Measurements from ENCODE around the gene TFDP3. TPM values are rescaled to one million over a fixed set of nuclear protein-coding genes. Genes with fewer than 3 reads are reported as not detected.

The TFDP3 gene
- total and polyA plus RNA-seq, 10 of the 15 experiments (the other 5 are each of a cell fraction or from before 2014, with no cell fraction given) = 0.14 TPM; not detected in 9

- Histone ChIP-seq H3K4me3 (no peak overlapping the region), H3K4me1 (ENCODE audit: control insufficient read depth, insufficient read depth, low read length) (no peaks in the 10 kb centered on the region), H3K9me3 (replicated peaks; ENCODE audit: control insufficient read depth, insufficient read depth, low read length) (no peaks in the 10 kb centered on the region), H3K79me2 (ENCODE audit: control insufficient read depth, insufficient read depth, low read length) (no peaks in the 10 kb centered on the region), H3K27ac (ENCODE audit: control insufficient read depth, insufficient read depth) (no peak overlapping the region), H3K27me3 (replicated peaks in 1 of 2; ENCODE audit: control insufficient read depth in 2 of 2, insufficient read depth in 2 of 2, low read length in 1 of 2) (no peaks in the 10 kb centered on the region), H2AFZ (ENCODE audit: control insufficient read depth, low read depth, low read length) (no peak overlapping the region), H3K4me2 (ENCODE audit: control insufficient read depth, insufficient read depth) (no peak overlapping the region), H4K20me1 (ENCODE audit: control insufficient read depth, insufficient read depth) (no peaks in the 10 kb centered on the region), H3K9ac (ENCODE audit: control insufficient read depth, insufficient read depth, low read length) (no peak overlapping the region), H3K36me3 (ENCODE audit: control insufficient read depth in 2 of 2, insufficient read depth in 2 of 2, low read length in 1 of 2) (no peaks in the 10 kb centered on the region)
- no TSS peak for BruUV-seq (replicated peaks)
- ATAC-seq = no peak
- no peak for FAIRE-seq
- POLR2A ChIA-PET = no interaction called here
- in situ Hi-C loops (cut with MboI) (no loop called here), intact Hi-C loops (cut with micrococcal nuclease; ENCODE audit: unreplicated experiment) (no loop called here)
- DNase-seq (ENCODE audit: low read depth, low spot score) = no peak
- CTCF ChIA-PET = interaction anchor here (0.9 kb wide), 1 partner anchor 11 kb away, joined by 3 read pairs; the partner anchor contains the start of gene TFDP3
- TF ChIP-seq RELA (IDR thresholded peaks at IDR 0.05; ENCODE audit: borderline replicate concordance, partially characterized antibody) = no peak
- RAD21 ChIA-PET (ENCODE audit: unreplicated experiment) = no interaction called here
- SMC1A ChIA-PET (ENCODE audit: uncharacterized antibody, unreplicated experiment) = no interaction called here
- 13% methylated on average over 4 of the region's 4 CpGs for WGBS (ENCODE audit: insufficient coverage, insufficient replicate concordance, low lambda C conversion rate, missing lambda C conversion rate)
Measured at GRCh38 chrX:133229361-133229760, 11.2 kb upstream of the TFDP3 start.

- WGBS (ENCODE audit: insufficient coverage, insufficient replicate concordance, low lambda C conversion rate, missing lambda C conversion rate) = 0% methylated on average over 1 of the region's 1 CpG
- no TSS peak for BruUV-seq (replicated peaks)
- RAD21 ChIA-PET (ENCODE audit: unreplicated experiment) = no interaction called here
Measured at GRCh38 chrX:133215747-133216146, 2.4 kb downstream of the TFDP3 start.

More at GRCh38 chrX:133215747-133216146, 2.4 kb downstream of the TFDP3 start:
- DNase-seq (ENCODE audit: low read depth, low spot score) (no peak), FAIRE-seq (no peak), ATAC-seq (no peak)
- Histone ChIP-seq H4K20me1 (ENCODE audit: control insufficient read depth, insufficient read depth) (no peaks in the 10 kb centered on the region), H3K36me3 (ENCODE audit: control insufficient read depth in 2 of 2, insufficient read depth in 2 of 2, low read length in 1 of 2) (no peaks in the 10 kb centered on the region), H3K4me2 (ENCODE audit: control insufficient read depth, insufficient read depth) (no peak overlapping the region), H3K4me1 (ENCODE audit: control insufficient read depth, insufficient read depth, low read length) (no peaks in the 10 kb centered on the region), H3K9me3 (replicated peaks; ENCODE audit: control insufficient read depth, insufficient read depth, low read length) (no peaks in the 10 kb centered on the region), H3K27me3 (replicated peaks in 1 of 2; ENCODE audit: control insufficient read depth in 2 of 2, insufficient read depth in 2 of 2, low read length in 1 of 2) (no peaks in the 10 kb centered on the region), H3K79me2 (ENCODE audit: control insufficient read depth, insufficient read depth, low read length) (no peaks in the 10 kb centered on the region), H2AFZ (ENCODE audit: control insufficient read depth, low read depth, low read length) (no peak overlapping the region), H3K27ac (ENCODE audit: control insufficient read depth, insufficient read depth) (no peak overlapping the region), H3K9ac (ENCODE audit: control insufficient read depth, insufficient read depth, low read length) (no peak overlapping the region), H3K4me3 (no peak overlapping the region)
- POLR2A ChIA-PET = no interaction called here
- CTCF ChIA-PET = interaction anchor here (0.6 to 1.3 kb wide), 5 partner anchors 9 to 218 kb away, joined by 3 to 7 read pairs (median 3); no protein-coding TSS in a partner anchor
- intact Hi-C loops (cut with micrococcal nuclease; ENCODE audit: unreplicated experiment) = no loop called here
- no peak for TF ChIP-seq MYC (IDR thresholded peaks at IDR 0.05; ENCODE audit: insufficient read depth, insufficient read length, insufficient replicate concordance, low read length, severe bottlenecking)
- peak; percentile 9; the same call in 1 of the 2 replicates for TF ChIP-seq RAD21 (IDR thresholded peaks at IDR 0.05; ENCODE audit: insufficient read depth, low read depth, low read length)
- TF ChIP-seq STAT1 (conservative IDR thresholded peaks at IDR 0.05) = no peak
- TF ChIP-seq CTCF (IDR thresholded peaks at IDR 0.05 in 2 of 3, conservative IDR thresholded peaks at IDR 0.05 in 1 of 3; ENCODE audit: control insufficient read depth in 2 of 3, extremely low read depth in 1 of 3, insufficient read depth in 1 of 3, low read depth in 3 of 3, low read length in 3 of 3) = peak in 2 of 3 experiments; percentile 9 to 26; a peak in 2 of 6 replicates
- no peak for TF ChIP-seq CEBPZ (IDR thresholded peaks at IDR 0.05; ENCODE audit: low read depth, low read length)
- TF ChIP-seq KLF5 (IDR thresholded peaks at IDR 0.05; ENCODE audit: partially characterized antibody) = no peak
- in situ Hi-C loops (cut with MboI) = no loop called here
- SMC1A ChIA-PET (ENCODE audit: uncharacterized antibody, unreplicated experiment) = no interaction called here
